GM21576 (cell line): ENCODE measurements around the gene IQCN.

Experiments used
- ATAC-seq: cut with Tn5 transposase; IDR thresholded peaks from one replicate; pipeline ENCODE4 v1.9.1; 2021; ENCODE audit warnings: mild to moderate bottlenecking, moderate library complexity; ENCODE audit not compliant: unreplicated experiment

IQCN gene

DNA sequence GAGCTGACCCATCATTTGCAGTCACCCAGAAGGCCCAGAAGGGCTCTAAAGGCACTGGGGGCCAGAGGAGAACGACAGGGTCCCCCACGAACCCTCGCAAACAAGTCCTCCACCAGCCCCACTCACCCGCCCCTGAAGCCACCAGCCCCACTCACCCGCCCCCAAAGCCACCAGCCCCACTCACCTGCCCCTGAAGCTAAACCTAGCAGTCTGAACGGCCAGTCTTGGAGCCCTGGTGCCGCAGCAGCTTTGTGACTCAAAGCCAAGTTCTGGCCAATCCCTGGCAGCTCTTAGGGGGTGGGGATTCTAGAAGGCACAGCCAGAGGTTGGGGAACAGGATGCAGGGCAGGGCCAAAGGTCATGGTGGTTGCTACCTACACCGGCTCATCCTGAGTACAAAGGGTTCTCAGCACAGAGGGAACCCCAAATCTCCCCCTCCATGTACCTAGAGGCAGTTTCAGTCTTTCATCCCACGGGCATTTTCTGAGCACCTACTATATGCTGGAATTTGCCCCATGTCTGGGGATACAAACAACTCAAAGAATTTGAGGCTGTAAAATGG is at the start of gene IQCN:
TSS of gene IQCN (minus strand) at position 234 of the 562 bp plus-strand sequence. CDS start 4,974 bp downstream, outside the sequence.
- ATAC-seq: no peak

DNA sequence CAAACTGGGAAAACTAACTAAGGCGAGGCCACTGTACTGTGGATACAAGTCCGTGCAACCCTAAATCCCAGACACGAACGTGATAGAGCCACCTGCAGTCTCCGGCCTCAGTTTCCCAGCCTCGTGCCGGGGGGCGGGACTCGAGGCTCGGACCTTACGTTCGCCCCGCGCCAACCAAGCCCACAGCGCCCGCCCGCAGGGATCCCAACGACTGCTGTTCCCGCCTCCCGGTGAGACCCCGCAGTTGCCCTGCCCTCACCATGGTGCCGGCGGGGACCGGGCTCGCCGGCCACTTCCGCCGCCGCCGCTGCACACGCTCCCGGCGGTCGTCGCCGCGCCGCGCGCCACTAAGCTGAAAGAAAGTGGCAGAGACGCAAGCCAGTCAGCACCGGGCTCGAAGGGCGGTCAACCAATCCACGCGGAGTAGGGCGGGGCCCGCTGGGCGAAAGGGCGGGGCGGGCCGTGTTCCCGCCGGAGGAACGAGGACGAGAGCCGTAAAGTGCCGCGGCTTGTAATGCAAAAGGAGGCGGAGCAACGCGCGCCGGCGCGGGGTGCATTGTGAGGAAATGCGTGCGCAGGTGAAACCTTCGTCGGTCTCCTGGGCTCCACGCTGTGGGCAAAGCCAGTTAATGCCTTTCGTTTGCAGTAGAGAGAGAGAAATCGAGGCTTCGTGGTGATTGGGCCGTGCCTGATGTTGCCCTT is 48.7 kb upstream of the IQCN start, which contains the start of gene LSM4:
TSS of gene LSM4 (minus strand) at position 318 of the 702 bp plus-strand sequence. CDS start at position 262, 56 bp downstream.
- peak; percentile 85 for ATAC-seq

GRCh38 chr19:18322318-18322758 is 48.1 kb upstream of the IQCN start:
- no peak for ATAC-seq

- no peak for ATAC-seq
Observed at GRCh38 chr19:18321734-18322102, 47.5 kb upstream of the IQCN start.

DNA sequence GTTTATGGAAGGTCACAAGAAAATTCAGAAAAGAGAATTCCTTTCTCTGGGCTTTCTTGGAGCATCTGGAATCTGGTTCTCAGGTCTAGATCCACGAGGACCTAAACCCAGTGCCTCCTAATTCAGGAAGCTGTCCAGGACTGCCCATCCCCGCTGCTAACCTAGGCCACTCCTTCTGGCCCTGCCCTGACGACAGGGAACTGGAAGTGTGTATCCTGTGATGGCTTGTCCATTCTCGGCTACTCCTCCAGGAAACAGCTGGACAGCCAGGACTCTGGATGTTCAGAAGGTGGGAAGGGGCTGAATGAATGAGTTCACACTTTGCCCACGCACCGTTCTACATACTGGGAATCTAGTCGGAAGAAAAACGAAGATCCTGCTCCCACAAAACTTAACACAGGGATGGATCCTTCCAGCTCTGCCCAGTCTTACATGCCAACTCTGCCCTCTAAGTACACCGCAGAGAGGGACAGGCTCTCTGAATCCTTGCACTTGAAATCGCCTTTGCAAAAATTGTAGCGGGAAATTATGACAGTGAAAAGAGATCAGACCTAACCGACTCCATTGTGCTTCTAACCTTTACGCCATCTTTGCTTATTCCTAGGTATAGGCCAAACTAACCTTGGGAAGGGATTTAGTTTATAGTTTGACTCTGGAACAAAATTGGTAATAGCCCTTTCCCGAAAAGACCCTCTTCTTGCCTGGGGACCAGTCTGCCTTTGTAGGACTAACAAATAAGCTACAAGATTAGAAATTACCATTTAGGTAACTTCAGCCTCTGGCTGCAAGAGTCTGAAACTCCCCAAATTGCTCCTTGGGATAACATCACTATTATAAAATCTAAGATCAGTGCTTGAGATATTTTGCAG is 46.8 kb upstream of the IQCN start:
- no peak for ATAC-seq

- no peak for ATAC-seq
Observed at GRCh38 chr19:18319591-18320135, 45.4 kb upstream of the IQCN start.

DNA sequence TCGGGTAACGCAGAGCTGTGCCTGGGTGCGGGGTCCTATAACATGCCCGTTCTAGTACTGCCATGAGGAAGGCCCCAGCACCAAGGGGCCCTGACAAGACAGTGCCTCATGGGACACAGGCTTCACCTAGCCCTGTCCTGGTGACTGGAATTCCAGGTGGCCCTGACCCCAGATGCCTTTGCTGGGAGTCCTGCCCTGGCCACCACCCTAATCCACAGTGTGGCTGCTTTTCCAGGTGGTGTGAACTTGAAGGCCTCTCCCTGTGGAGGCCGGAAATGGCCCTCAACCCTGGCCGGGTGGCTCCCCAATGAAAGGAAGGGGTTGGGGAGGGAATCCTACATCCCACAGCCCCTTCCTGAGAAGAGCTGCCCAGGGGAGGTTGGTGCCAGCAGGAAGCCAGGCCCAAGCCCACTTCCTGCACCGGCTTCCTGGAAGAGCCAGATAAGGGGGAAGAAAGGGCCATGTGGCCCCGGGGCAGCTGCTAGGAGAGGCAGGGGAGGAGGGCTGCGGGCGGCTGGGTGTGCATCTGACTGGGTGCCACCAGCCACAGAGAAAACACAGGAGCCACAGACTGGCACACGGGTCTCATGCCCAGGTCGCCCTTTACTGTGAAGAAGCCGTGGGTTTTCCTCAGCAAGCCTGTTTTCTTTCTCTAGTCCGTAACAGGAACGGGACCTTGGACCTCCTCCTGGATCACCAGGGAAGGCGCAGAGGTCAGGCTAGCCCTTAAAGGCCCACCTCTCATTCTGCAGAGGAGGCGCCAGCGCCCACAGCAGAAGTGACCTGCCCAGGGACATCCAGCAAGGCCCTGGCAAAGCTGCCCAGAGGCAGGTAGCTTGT is 43.9 kb upstream of the IQCN start:
- ATAC-seq: no peak

DNA sequence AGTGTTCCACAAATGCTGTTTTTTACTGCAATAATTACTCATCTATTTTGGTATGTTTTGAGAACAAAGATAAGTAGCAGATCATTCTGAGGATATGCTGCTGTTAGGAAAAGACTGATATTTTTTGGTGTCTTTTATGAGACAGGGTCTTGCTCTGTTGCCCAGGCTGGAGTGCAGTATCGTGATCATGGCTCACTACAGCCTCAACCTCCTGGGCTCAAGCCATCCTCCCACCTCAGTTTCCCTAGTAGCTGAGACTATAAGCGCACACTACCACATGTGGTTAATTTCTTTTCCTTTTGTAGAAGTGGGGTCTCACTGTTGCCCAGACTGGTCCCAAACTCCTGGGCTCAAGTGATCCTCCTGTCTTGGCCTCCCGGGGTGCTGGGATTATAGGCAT is 39.1 kb upstream of the IQCN start:
- ATAC-seq: no peak

- ATAC-seq: no peak
Observed at GRCh38 chr19:18312092-18312534, 37.9 kb upstream of the IQCN start.

GRCh38 chr19:18311502-18312091 is 37.3 kb upstream of the IQCN start:
- no peak for ATAC-seq

- ATAC-seq: no peak
Observed at GRCh38 chr19:18310966-18311365, 36.7 kb upstream of the IQCN start.

DNA sequence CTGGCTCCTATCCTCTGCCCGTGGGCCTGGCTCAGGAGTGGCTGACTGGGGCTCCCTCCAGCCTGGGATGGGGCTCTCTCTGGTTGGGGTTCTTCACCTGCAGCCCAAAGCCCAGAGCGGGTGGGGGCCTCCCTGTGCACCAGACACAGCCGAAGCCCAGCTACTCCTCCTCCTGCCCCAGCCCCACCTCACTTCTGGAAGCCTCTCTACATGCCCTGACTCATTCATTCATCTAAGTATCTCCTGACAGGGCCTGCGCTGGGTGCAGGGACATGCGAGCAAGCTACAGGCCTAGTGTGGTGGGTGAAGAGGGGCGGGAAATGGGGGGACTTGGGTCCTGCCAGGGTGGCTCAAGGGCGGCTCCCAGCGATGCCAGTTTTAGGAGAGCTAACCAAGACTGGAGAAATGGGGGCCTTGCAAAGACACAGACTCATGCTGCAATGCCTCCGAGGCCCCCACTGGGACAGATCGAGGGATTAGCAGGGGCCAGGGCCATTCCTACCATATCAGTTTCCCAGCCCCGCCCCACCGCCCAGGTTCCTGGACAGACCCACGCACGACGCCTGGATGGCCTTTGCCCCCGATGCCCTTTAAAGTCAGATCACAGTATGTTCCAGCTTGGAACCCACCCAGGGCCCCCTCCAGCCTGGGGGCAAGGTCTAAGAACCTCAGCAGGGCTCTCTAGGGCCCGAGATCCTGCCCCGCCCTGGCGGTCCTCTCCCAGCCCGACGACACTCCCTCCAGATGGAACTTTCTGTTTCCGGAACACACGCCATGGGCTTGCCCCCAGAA is 36.1 kb upstream of the IQCN start:
- ATAC-seq: no peak

DNA sequence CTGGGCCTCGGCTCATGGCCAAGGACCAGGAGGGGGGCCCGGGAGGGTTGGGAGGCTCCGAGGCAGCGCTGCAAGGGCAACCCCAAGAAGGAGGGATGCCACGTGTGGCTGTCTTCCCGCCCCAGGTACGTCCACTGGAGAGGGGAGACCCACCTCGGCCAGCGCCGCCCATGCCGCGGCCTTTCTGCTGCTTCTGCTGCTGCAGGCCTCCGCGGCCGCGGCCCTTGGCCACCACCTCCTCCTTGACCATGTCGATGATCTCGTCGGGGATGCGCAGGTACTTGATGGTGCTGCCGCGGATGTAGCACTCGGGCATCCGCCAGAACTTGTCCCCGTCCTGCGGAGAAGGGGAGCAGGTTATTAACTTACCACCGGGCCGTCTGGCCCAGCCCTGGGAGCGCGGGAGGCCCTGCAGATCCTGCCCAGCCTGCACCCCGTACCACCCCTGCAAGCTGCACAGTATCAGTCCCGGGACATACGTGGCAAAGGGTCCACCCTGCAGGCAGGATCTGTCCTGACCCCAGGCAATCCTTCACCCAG is 35.3 kb upstream of the IQCN start:
- ATAC-seq: no peak

DNA sequence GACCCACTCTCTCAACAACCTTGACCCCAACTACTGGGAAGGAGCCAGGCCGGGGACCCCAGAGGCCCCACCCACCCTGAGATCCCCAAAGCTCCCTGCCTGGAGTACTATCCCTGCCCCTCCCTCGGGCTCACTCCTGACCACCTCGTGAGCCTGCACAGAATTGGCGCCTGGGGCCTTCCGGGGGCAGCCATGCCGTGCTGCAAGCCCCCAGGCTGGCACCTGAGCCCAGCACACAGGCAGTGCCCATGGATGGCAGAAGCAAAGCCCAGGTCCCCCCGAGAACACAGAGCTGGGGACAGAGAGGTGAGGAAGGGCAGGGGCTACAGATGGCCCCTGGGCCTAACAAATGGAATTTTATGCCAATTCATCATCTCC is 34.7 kb upstream of the IQCN start:
- ATAC-seq: no peak

- no peak for ATAC-seq
Observed at GRCh38 chr19:18308051-18308947, 34.0 kb upstream of the IQCN start.

DNA sequence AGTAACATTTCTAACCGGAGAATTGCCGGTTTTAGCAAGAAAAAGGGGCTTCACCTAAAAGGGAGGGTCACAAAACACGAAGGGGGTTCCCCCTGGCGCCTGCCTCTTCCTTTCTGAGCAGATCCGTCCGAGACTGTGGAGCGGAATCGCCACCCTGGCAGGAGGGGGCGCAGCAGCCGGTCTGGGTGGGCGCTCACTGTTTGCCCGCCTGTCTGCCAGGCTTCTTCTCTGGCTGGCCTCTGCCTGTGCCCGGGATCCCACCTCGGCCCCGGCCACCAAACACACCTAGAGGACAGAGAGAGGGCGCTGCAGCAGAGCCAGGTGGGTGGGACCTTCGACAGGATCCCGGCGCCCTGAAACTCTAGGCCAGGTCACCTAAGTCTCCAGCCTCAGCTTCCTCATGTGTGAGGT is 33.0 kb upstream of the IQCN start:
- ATAC-seq: no peak

- ATAC-seq: no peak
Observed at GRCh38 chr19:18306888-18307260, 32.6 kb upstream of the IQCN start.
